GM12873 (cell line): ENCODE data around the gene RBM33.

Source experiments
- CTCF ChIP-seq: IDR thresholded peaks from 2 replicates; pipeline ENCODE4 v1.5.1; 2012; ENCODE audit warnings: low read depth, mild to moderate bottlenecking, moderate library complexity, low read length, control low read depth; ENCODE audit not compliant: insufficient read depth; ENCODE audit errors: missing control alignments

The RBM33 gene

GRCh38 chr7:155735442-155736115 is 91.1 kb downstream of the RBM33 start:
- no peak for TF ChIP-seq CTCF

GRCh38 chr7:155737590-155737989 is 93.1 kb downstream of the RBM33 start:
- TF ChIP-seq CTCF = no peak

GRCh38 chr7:155738104-155738503 is 93.6 kb downstream of the RBM33 start:
- no peak for TF ChIP-seq CTCF

GRCh38 chr7:155738652-155739537 is 94.4 kb downstream of the RBM33 start:
- peak; percentile 77 for TF ChIP-seq CTCF

- no peak for TF ChIP-seq CTCF
Measured at GRCh38 chr7:155739538-155740143, 95.2 kb downstream of the RBM33 start.

- TF ChIP-seq CTCF = no peak
Measured at GRCh38 chr7:155741082-155741481, 96.6 kb downstream of the RBM33 start.

GRCh38 chr7:155741805-155742204 is 97.3 kb downstream of the RBM33 start:
- TF ChIP-seq CTCF = no peak
